Cerebellar nuclear complex (tissue), 1 donor: Measurements from ENCODE around the gene SVOP.
"Not testable (repeated sequence)": the region's sequence is repeated elsewhere in the genome, so short reads cannot be mapped to it uniquely, and the experiment has no call there.

Source experiments
- DNase-seq, 2 experiments: peaks; one replicate each; lab custom pipeline; 2025; lab: John Stamatoyannopoulos, UW

Gene SVOP

GRCh38 chr12:109020796-109021380 lies at the start of gene SVOP:
Gene SVOP (minus strand): TSS chr12:109021068. CDS start chr12:109020868, 200 bp downstream.
- DNase-seq = peak; percentile 10 to 65

GRCh38 chr12:109069307-109070271 lies 48.7 kb upstream of the SVOP start:
- DNase-seq = no peak

GRCh38 chr12:109065853-109066193 lies 45.0 kb upstream of the SVOP start:
- DNase-seq = no peak

GRCh38 chr12:109065154-109065852 lies 44.4 kb upstream of the SVOP start:
- DNase-seq = no peak

GRCh38 chr12:109064143-109064542 lies 43.3 kb upstream of the SVOP start:
- no peak for DNase-seq

- no peak for DNase-seq
Observed at GRCh38 chr12:109058773-109059172, 37.9 kb upstream of the SVOP start.

GRCh38 chr12:109057376-109057775 lies 36.5 kb upstream of the SVOP start:
- DNase-seq = no peak

- no peak for DNase-seq
Observed at GRCh38 chr12:109056891-109057290, 36.0 kb upstream of the SVOP start.

- no peak for DNase-seq
Observed at GRCh38 chr12:109054520-109054919, 33.7 kb upstream of the SVOP start.

- DNase-seq = not testable (repeated sequence)
Observed at GRCh38 chr12:109054124-109054513, 33.3 kb upstream of the SVOP start.

- DNase-seq = no peak
Observed at GRCh38 chr12:109053382-109054123, 32.7 kb upstream of the SVOP start.

GRCh38 chr12:109052414-109053323 lies 31.8 kb upstream of the SVOP start, which contains the start of gene USP30:
Gene USP30 (plus strand): TSS chr12:109052576. CDS start chr12:109052679, 103 bp downstream.
- DNase-seq = peak in 1 of 2 experiments; percentile 33

- peak in 1 of 2 experiments; percentile 16 for DNase-seq
Observed at GRCh38 chr12:109052097-109052413, 31.2 kb upstream of the SVOP start.

- not testable (repeated sequence) for DNase-seq
Observed at GRCh38 chr12:109049794-109050193, 28.9 kb upstream of the SVOP start.

- not testable (repeated sequence) for DNase-seq
Observed at GRCh38 chr12:109048706-109049105, 27.8 kb upstream of the SVOP start.

GRCh38 chr12:109047081-109047805 lies 26.4 kb upstream of the SVOP start:
- no peak for DNase-seq

- no peak for DNase-seq
Observed at GRCh38 chr12:109044241-109044640, 23.4 kb upstream of the SVOP start.

GRCh38 chr12:109036975-109037374 lies 16.1 kb upstream of the SVOP start:
- no peak for DNase-seq

GRCh38 chr12:109033239-109034196 lies 12.7 kb upstream of the SVOP start:
- no peak for DNase-seq
